ENCODE data around the gene TMEM150C.

The TMEM150C gene

GRCh38 chr4:82463221-82463620 lies 98.6 kb downstream of the TMEM150C start:
- no peak for TF ChIP-seq CTCF (IDR thresholded peaks at IDR 0.05)
- Histone ChIP-seq H3K4me3 (no peak overlapping the region), H3K27ac (no peak overlapping the region)
- no peak for DNase-seq (ENCODE audit: low spot score)

- Histone ChIP-seq H3K27ac (no peak overlapping the region), H3K4me3 (no peak overlapping the region)
- DNase-seq (ENCODE audit: low spot score), result peak; percentile 92
- TF ChIP-seq CTCF (IDR thresholded peaks at IDR 0.05), result peak; percentile 75
Observed at GRCh38 chr4:82462415-82462831, 99.4 kb downstream of the TMEM150C start.

- TF ChIP-seq CTCF (IDR thresholded peaks at IDR 0.05), result no peak
- no peak overlapping the region for H3K27ac ChIP-seq
- no peak overlapping the region for H3K4me3 ChIP-seq
- no peak for DNase-seq (ENCODE audit: low spot score)
Observed at GRCh38 chr4:82461710-82462109, 100.1 kb downstream of the TMEM150C start.

- Histone ChIP-seq H3K4me3 (no peak overlapping the region), H3K27ac (no peak overlapping the region)
- DNase-seq (ENCODE audit: low spot score), result no peak
- TF ChIP-seq CTCF (IDR thresholded peaks at IDR 0.05), result no peak
Observed at GRCh38 chr4:82458729-82459128, 103.1 kb downstream of the TMEM150C start.

GRCh38 chr4:82457266-82457665 lies 104.5 kb downstream of the TMEM150C start:
- no peak for DNase-seq (ENCODE audit: low spot score)

GRCh38 chr4:82452026-82452425 lies 109.8 kb downstream of the TMEM150C start:
- Histone ChIP-seq H3K4me3 (no peak overlapping the region), H3K27ac (no peak overlapping the region)
- DNase-seq (ENCODE audit: low spot score), result no peak
- TF ChIP-seq CTCF (IDR thresholded peaks at IDR 0.05), result no peak

More at GRCh38 chr4:82457266-82457665, 104.5 kb downstream of the TMEM150C start:
- Histone ChIP-seq H3K27ac (no peak overlapping the region), H3K4me3 (no peak overlapping the region)
- TF ChIP-seq CTCF (IDR thresholded peaks at IDR 0.05), result no peak

GRCh38 chr4:82450966-82451755 lies 110.6 kb downstream of the TMEM150C start:
- no peak overlapping the region for H3K4me3 ChIP-seq
- no peak overlapping the region for H3K27ac ChIP-seq
- TF ChIP-seq CTCF (IDR thresholded peaks at IDR 0.05), result no peak
- DNase-seq (ENCODE audit: low spot score), result no peak

All from coronary artery (tissue), 2 donors.